ENCODE results near the gene KLHL25.

The KLHL25 gene

DNA sequence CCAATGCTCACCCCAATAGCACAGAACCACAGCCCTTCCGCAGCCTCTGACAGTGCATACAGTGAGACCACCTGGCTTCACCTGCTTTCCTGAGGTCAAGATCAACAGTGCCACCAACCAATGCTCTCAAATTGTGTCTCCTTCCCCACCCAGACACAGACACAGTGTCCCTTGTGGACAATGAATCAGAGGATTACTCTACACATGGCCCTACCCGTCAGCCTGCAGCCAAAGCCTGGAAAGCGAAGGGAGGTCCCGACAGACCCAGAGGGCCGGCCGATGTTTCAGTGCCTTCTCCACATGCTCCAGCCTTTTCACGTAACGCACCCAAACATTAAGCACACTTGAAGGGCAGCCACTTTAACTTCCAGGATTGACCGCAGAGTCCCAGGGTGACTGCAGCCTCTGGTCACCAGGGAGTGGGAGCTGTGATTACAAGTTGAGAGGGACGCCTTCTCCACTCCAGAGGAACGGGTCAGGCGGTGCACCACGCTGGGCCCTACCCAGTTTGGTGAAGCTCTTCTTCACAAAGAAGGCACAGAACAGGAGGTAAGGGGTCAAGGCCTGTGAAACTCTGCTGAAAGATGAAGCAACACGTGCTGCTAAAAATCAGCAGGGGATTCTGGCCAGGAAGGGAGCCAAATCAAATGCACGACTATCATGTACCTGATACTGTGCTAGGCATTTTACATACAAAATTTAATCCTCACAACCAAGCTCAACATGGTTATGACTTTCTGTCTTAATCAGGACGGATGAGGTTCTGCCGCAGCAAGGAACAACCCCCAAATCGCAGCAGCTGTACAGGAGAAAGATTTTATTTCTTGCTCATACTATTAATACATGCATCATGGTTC is 17.2 kb downstream of the KLHL25 start:
- no peak for DNase-seq

DNA sequence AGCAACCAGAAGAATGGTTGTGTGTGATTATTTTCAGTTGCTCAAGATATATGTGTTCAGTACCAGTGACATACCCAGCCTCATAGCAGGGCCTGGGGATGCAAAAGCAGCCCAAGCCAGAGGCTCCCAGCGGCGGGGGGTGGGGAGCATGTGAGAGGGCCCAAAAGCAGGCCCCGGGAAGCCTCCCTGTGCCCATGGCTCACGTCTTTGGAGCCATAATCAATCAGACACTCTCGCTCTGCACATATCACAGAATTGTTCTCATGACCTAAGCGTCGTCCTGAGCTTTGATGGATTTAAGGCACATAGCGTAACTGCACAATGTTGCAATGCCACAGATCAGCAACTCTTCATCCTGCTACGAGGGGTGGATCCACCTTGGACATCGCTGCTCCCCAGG is 20.8 kb downstream of the KLHL25 start:
- no peak for DNase-seq

DNA sequence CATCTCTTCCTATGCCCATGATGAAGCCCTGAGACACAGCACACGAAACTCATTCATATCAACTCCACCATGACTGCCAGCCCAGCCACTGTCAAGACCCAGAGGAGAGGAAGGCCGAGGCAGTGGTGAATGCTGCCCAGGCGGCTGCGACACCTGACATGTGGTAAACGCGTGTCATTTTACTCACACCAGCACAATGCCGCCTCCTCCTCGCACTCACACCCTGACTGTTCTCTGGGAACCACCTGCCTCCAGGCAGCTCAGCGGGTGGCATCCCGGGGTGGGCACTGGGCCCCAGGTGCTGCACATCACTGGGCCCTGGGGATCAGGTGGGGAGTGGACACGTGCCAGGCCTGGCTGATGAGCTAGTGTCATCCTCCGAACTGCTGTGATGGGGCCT is 21.5 kb downstream of the KLHL25 start:
- no peak for DNase-seq

DNA sequence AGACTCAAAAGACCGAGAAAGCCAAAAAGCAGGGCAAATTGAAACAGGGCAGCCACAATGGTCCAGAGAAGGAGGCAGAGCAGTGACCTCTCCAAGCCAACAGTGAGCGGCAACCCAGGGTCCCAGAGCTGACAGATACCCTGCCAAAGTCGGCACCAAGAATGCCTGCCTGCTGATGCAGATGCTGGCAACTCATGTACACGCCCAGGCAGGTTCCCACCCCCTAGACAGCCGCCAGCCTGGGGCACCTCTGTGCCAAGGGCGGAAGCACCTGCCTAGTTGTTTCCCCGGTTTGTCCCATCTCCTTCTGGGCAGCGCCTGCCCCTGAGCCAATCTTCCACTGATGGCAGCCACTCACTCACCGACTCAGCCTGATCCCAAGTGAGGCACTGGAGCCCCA is 22.1 kb downstream of the KLHL25 start:
- DNase-seq, result no peak

DNA sequence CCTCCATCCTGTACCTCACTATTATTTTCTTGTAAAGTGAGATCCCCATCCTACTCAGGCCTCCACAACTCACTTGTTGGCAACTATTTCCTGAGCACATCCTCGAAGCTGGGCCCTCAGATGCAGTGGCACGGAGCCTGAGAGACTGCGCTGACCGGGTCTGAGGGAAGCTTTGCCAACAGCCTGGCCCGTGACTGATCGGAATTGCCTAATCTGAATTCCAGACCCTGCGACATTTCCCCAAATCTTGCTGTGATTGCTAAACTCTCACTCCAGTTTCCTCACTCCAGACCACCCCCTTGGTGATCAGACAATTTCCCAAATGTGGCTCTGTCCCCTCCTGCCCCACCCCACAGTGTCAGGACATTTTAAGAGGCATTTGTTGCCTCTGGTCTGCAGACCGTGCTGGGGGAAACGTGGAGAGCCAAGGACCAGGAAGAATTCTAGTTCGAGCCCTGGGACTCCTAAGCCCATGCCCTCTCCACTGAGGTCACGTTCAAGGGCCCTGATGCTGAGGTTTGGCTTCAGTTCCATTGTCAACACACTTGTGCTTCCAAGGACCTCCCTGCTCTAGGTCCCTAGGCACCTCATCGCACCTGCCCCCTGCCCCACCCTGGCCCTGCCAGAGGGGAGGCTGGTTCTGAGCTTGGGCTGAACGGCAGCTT is 22.8 kb downstream of the KLHL25 start:
- no peak for DNase-seq

DNA sequence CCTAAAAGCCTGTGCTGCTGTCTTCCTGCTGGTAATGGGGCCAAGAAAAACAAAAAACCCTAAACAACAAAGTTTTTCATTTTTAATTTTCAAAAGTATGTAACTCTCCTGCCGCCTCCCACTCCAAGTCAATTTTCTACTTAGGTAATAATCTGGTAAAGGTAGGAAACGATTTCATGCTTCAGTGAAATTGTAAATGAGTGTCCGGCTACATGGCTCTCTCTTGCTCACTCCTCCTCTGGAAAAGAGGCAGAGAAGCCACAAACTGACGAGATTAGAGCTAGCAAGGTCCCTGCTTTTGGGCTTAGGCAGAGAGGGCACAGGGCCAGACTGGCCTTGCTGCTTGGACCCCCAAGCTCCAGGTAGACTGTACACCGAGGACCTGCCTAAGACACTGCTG is 23.5 kb downstream of the KLHL25 start:
- DNase-seq, result no peak

DNA sequence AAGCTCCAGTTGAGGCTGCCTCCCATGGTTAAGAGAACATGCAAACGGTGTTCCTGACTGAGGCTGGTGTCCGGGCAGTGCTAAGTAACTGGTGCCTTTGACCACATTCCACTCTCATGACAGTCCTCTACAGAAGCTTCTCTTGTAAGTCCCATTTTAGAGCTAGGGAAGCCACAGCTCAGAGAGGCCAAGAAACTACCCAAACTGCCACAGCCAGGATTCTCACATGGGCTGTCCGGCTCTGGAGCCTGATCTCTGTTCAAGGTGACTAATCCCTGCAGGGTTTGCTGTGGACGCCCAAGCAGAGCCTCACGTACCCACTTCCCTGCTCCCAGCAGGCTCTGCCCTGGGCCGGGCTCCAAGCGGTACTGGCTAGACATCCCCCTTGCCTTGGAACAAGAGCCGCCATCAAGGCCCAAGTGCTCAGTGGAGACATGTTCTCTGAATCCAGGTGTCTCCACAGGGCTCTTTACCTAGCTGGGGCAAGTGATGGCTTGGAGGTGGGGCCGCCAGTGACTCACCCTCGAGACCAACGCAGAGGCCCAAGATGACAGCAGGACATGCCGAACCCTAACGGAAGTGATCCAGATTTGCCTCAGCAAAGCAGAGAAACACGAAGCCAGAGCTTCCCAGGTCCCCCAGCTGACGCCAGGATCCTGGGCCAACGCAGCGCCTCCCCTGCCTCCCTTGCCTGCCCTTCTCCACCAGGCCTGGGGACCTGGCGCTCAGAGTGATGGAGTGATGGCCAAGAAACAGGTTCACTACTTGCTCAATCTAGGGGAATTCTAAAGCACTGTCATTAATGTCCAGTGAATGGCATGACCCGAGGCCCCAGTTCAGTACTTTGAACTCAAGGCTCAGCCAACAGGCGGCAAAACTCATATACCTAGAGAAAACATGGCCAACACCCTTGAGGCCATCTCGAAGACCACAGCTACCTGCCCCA is 24.4 kb downstream of the KLHL25 start:
- no peak for DNase-seq

DNA sequence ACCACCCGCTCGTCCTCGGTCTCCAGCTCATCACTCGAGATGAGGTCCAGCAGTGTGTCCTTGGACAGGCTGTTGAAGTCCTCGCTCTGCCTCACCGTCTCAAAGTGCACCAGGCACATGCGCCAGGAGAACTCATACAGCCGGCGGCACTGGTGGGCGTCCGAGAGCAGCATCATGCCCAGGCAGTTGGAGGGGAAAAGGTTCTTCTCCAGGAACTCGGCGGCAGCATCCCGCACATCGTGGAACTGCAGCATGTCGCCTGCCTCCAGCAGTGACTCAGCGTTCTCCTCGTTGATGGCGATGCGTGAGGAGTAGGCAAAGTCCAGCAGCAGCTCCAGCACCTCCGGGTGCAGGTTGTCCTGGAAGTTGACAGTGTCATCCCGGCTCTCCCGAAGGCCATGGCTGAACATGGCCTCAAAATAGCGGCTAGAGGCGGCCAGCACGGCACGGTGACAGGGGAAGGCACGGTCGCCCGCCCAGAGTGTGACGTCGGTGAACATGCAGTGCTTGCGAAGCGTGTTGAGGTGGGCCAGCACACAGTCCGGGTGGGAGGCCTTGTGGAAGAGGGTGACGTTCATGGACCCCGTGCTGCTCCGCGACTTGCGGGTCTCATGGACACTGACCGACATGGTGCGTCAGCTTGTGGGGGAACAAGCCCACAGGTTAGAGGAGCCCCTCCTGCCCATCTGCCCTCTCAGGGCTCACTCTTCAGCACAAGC is 25.4 kb downstream of the KLHL25 start:
- no peak for DNase-seq

DNA sequence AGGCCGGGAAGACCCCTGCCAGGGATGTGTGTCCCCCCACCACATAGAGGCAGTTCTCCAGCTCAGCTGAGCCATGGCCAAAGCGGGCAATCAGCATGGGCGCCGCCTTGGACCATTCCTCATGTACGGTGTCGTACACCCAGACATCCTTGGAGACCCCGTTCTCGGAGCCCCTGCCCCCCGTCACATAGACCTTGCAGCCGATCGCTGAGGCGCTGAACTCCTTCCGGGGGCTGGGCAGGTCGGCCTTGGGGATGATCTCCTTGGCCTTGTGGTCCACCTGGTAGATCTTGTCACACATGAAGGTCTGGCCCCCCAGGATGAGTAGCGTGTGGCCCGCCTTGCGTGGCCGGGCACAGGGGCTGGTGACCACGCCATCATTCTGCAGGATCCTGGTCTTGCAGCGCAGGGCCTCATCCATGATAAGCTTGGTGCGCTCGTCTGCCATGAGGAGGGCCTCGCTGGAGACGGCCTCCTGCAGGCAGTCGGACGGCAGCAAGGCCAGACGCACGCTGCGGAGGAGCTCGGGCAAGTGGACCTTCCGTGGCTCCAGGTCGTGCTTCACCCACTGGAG is 26.0 kb downstream of the KLHL25 start:
- DNase-seq, result no peak

DNA sequence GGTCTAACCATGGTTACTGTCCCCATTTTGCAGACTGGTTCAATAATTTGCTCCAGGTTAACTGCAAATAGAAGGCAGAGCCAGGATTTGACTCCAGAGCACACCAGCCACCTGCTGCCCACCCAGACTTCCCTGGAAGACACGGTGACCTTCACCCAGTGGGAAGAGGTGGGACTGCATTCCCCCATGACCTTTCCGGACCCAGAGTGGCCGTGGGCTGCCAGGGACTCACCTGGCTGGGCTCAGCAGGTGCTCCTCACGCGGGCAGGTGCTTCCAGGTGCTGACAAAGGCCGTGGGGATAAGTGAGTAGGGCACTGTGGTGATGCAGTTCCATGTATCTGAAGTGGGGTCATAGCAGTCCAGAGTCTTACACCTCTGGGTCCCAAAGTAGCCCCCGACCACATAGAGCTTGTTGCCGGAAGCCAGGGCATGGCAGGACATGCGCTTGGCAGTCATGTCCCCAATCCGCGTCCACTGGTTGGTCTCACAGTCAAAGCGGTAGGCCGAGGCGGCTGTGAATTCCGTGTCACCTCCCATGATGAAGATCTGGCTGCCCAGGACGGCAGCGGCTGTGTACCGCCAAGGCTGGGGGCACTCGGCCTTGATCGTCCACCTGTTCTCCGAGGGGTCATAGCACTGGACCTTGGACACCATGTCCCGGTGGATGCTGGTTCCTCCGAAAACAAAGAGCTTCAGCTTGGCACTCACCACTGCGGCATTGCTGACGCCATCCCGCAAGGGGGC is 26.8 kb downstream of the KLHL25 start:
- no peak for DNase-seq

DNA sequence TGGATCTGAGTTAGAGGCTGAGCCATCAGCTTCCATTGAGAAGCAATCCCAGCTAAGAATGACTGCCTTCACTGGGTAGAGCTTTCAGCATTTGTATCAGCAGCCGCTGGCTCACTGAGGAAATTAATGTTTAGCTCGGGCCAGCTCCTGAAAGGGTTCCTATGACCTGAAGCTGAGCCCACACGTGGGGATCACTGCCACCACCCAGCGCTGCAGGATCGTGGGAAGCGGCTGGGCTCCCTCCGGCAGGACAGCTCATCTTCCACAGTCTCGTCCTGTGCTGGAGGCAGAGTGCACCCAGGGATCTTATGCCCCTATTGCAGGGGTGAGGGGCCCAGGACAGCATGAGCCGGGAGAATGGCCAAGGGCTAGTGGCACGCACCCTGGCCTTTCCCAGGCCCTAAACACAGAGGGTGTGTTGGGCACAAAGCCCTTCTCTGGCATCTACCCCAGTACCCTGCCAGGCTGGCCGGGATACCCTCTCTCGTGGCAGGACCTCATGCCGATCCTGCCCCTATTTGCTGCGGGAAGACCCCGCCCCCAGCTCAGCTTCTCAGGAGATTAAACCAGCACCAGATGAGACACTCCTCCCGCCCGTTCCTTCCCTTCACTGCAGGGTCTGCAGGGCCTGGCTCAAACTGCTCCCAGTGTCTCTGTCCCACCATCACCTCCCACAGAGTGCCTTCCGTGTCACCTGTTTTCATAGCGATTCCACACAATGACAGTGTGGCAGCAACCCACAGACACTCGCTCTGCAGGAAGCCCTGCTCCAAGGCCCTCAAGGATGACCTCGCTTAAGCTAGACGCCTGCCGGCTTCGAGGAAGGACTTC is 28.5 kb downstream of the KLHL25 start:
- DNase-seq, result no peak

DNA sequence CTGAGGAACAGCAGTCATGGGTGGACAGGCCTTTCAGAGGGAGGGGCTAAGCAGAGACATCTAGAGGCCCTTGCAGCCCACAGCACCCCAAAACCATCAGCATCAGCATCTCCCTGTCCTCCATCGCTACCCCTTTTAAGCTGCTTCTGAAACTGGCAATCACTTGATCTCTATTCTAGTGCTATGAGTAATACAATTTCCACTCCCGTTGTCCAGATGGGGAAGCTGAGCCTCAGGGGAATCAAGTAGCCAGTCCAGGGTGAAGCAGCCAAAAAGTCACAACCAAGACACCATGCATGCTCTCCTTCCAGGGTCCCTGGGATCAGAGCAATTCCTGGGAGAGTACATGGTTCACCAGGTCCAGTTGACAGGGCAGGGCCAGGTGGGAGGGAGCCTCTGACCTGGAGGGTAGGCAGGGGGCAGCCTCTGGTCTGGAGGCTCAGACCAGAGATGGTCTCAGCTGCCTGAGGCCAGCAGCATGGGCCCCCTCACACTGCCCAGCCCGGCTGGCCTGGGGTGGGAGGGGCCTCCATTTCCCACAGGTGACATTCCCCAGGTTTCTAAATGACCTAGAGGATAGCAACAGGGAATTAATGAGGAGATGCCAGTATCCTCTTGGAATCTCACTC is 30.0 kb downstream of the KLHL25 start:
- no peak for DNase-seq

DNA sequence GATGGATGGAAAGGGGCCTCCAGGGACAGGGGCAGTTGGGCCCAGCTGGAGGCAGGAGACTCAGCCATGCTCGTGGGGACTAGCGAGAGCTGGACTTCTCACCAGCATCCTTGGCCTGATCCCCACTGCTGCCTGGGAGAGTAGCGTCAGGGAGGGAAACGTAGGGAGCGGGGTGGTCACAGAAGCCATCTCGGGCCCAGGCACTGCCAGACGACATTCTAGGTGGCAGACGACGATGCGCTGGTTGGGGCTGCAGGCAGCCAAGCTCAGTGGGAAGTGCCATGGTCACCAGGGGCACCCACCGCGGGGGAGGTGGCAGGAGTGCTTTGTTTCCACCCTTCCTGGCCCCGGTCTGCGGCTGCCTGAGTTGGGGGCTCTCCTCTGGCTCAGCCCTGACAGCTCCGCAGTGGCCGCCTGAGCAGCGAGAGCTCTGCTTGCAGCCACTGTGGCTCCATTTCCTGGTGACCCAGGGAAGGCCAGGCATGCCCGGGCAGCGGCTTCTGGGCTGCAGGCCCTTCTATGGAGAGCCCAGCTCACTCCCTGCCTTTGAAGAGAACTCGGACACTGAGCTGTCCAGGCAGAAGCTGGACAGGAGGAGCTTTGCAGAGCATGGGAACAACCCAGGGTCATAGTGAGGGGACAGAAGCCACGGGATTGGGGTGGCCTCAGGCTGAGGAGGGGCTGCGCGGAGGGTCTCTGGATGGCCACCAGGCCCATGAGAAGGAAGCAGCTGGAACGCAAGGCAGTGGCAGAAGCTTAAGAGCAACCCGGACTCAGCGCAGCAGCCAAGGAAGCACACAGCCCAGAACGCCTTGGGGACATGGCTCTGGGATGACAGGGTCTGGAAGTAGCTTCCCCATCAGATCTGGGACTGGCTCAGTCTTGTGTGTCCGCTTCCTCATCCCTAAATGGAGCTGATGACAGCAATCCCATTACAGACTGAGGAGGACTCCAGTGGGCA is 30.8 kb downstream of the KLHL25 start:
- DNase-seq, result no peak

DNA sequence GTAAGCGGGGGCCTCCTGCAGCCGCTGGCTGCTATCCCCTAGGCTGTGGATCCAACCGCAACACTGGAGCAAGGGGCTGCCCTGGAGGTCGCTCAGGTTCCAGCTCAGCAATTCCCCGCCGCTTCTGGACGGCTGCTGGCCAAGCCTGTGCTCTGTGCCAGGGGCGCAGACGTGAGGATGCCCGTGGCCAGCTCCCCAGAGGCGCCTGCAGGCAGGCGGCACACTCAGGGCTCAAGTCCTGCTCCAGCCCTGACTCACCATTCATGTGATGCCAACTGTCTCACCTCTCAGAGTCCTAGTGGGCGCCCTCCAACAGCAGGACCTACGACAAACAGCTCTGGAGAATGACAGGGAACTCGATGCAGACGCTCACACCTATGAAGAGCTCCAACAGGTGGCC is 31.6 kb downstream of the KLHL25 start:
- no peak for DNase-seq

DNA sequence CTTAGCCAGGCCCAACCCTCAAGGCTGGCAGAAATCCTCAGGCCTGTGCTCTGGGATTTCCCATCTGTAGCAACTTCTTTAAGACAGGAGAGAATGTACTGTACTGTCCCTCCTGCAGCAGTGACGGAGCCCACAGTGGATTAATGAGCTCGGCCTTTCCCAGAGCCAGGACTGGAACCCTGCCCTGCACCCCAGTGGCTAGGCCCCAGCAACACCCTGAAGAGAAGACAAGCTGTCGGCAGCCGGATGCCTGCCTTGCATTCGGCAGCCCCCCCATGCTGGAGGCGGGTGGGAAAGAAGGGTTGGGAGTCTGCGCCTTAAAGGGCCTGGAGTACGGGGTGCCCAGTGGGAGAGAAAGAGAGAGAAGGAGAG is 32.0 kb downstream of the KLHL25 start:
- no peak for DNase-seq

DNA sequence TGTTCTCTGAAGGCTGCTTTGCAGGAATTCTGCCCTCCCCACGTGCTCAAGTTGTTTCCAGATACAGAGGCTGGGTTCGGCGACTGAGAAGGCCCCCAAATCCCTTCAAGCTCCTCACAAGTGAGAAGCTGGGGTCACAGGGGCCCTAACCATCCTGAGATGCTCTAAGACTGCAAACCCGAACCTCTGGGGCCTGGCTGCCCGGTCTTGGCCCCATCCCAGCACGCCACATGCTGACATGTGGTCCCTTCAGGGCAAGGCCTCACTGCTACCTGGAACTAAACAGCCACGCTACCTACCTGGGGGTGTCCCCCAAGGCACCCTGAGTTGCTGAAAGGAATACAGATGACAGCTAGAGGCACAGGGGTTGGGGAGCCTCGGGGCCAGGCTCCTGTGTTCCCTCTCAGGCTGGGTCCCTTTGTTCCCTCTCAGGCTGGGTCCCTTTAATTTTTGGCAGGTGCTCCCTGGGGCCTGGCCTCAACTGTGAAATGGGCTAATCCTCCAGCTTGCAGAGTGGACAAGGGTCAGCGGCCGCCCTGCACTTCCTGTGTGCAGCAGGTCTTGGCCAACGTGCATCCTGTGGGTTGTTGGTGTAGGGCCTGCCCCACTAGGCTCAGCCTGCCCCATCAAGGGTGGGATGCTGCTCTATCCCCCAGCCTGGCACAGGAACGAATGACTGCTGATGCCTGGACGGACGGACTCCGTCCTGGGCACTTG is 32.5 kb downstream of the KLHL25 start:
- no peak for DNase-seq

DNA sequence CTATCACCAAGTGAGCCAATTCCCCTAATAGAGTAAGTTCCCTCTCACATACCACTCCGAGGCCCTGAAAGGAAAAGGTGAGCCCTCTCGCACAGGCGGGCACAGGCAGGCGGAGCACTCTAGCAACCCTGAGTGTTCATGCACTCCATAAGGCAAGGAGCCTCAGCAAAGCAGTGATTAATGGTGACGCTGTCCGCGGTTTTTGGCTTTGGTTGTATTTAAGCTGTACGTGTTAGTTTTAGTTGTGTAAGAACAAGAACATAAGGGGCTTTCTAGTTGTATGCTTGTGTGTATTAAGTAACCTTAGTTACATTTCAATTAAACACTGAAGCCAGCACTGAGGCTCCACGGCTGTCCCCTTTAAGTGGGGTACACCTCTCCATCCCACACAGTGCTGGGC is 33.1 kb downstream of the KLHL25 start:
- no peak for DNase-seq

All from hematopoietic multipotent progenitor cell treated with erythropoietin and hydrocortisone succinate and interleukin-3 and kit ligand, for 6 days (in vitro differentiated cells).